Measurements from ENCODE around the gene QRFPR.
A peak's percentile ranks its signal among the peaks of the same experiment; 100 is the strongest.
"Not testable (repeated sequence)": the region's sequence is repeated elsewhere in the genome, so short reads cannot be mapped to it uniquely, and the experiment has no call there.

QRFPR gene

DNA sequence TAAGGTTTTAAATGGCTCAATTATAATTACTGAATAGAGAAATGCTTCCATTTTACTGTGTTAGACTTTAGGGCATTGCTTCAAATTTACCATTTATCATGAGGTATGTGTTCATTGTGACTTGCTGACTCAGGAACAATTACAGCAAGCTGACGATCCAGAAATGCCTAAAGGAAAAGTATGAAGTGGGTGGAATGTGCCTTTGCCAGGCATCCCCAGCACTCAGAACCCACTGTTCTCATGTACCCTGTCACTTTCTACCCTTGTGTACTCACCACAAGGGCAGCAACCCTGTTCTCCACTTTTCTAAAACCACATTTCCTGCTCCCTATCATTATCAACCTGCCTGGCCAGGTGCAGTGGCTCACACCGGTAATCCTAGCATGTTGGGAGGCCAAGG lies 41.5 kb downstream of the QRFPR start:
- DNase-seq (ENCODE audit: low read depth), result no peak

DNA sequence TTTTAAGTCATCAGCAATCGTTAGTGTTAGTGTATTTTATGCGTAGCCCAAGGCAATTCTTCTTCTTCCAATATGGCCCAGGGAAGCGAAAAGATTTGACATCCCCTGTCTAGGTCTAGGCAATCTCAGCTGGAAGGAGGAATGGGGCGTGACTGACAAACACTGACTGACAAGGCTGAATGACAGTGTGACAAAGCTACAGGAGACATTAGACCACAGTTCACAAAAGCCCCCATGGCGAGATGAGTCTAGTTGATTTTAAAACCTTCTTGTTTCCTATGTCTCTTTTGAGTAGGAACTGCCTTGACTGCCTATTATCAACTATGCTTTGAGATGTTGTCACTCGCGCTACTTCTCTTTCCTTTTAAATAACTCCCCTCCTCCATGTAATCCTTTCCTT lies 42.3 kb downstream of the QRFPR start:
- DNase-seq (ENCODE audit: low read depth), result no peak

DNA sequence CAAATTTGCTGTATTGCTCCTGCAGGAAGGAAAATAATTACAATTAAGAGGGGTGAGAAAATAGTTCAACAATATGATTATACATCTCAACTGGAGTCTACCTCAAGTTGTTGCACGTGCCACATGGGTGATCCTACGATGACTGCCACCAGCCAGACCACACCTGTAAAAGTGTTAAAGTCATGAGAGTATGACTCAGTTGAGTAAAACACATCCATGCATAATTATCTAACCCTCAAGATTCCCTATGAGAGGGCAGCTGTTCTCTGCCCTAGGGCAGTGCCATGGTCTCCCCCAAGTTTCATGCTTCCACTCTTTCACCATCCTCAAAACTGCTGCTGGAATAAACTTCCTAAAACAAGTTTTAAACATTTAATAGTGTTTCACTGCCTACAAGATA lies 44.1 kb downstream of the QRFPR start:
- DNase-seq (ENCODE audit: low read depth), result no peak

DNA sequence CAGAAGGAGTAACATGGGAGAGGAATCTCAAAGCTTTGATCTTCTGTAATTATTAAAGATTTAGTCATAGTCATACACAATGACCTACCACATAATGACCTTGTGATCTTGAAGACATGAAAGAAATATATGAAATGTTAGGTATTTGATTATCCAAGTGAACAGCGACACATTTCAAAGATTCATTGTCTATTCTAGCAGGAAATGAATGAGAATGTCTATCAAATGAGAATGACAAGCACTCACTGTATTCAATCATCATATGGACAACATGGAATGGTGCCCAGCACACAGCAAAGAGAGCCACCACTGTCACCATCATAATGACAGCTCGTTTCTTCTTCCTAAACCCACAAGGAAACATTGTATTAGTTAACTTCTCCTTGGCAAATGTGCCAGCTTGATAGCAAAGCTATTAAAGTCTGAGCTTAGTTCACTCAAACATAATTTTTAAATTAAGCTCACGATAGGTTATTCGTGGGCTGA lies 50.6 kb downstream of the QRFPR start:
- DNase-seq (ENCODE audit: low read depth), result no peak

DNA sequence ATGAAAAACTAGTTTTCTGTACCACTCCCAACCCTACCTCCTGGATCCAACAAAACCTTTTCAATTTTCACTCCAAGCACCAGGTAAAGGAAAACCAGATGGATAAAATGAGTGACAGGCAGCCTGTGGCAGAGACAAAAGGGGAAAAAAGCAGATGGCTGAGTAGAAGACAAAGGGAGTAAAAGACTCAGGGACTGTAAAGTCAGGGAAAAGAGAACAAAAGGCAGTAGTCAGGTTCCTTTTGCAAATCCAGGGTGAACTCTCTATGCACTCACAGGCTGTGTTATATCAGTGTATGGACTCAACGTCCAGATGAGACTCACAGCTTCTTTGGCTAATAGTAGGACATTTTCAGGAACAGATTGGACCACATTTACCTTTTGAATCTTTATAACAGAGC lies 54.2 kb downstream of the QRFPR start:
- DNase-seq (ENCODE audit: low read depth), result no peak

DNA sequence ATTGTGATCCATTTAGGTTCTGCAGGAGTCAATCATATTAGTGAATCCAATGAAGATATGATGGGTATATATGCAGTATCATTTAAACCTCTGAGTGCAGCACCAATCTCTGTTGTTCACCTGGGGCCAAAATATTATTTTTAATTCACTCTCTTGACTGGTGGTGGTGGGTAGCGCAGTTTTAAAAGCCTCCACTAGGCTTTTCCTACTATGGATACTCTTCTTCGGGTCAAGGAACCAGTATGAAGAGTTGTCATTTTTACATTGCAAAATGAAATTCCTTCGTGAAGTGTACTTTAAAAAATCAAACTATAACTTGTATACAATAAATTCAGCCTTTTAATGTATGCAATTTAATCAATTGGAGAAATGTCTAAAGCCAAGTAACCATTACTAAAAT lies 56.5 kb downstream of the QRFPR start:
- DNase-seq (ENCODE audit: low read depth), result no peak

DNA sequence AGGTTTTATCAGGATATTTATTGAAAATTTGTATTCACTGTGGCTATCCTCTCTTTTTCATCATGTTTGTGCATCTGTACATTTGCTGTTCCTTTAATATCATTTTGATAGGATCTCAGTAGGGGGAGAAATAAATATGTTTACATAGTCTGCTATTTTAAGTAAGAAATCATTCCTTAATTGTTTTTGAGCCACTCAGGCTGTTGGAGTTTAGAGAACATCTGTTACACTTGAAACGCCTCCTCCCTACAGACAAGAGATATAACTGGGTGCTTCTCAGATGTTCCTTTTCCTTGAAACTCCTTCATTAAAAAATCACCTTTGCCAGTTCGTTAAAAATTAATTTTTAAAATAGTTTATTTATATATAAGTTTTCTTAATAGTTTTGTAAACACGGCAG lies 59.4 kb downstream of the QRFPR start:
- peak; percentile 0 for DNase-seq (ENCODE audit: low read depth)

DNA sequence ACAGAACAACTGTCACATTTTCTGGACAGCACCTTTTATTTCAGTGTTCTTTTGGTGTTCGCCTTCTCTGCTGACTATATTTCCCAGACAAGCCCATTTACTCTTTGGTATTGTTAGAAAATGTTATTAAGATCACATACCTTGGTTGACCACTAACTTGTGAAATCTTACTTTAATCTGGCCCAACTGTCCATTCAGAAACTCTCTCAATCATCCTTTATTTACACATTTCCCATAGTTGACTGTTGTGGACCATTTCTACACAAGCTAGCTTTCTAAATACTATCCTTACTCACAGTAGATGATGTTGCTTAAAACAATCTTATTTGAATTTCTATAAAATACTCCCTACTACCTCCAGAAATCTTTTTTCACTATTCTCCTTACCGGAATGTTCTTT lies 64.7 kb downstream of the QRFPR start:
- DNase-seq (ENCODE audit: low read depth), result no peak

DNA sequence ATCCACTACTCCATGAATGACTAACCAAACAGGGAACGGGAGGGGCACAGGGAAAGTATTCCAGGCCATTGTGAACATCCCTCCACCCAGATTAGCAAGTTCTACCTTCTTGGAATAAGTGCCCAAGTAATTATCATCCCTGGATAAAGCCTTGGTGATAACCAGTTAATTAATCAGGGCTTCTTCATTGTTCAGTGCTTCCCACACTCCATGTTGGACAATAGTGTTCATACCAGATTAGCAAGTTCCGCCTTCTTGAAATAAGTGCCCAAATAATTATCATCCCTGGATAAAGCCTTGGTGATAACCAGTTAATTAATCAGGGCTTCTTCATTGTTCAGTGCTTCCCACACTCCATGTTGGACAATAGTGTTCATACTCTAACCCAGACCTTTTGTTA lies 67.4 kb downstream of the QRFPR start:
- not testable (repeated sequence) for DNase-seq (ENCODE audit: low read depth)

DNA sequence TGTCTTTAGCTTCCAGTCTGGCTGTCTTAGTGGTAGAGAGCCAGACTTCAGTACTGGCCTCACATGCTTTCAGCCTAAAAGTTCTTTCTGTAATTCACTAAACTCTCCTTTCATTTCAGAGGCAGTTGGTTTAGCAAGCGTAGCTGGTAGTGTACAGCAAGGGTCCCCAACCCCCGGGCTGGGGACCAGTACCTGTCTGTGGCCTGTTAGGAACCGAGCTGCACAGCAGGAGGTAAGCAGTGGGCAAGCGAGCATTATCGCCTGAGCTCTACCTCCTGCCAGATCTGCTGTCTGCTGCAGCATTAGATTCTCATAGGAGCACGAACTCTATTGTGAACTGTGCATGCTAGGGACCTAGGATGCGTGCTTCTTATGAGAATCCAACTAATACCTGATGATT lies 72.0 kb downstream of the QRFPR start:
- no peak for DNase-seq (ENCODE audit: low read depth)

DNA sequence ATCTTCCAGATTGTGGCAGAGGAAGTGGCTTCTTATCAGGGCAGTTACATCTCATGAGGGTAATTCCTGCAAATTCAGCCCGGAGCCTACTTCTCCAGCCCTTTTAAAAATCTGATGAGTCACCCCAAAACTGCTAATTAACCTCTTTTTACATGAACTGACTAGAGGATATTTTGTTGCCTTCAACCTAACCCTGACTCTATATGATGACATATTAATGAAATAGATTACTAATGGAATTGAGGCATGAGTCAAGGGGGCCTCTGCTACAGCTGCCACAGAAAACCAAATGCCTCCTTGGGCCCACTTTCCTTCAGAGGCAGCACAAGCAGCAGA lies 72.5 kb downstream of the QRFPR start:
- peak; percentile 0 for DNase-seq (ENCODE audit: low read depth)

DNA sequence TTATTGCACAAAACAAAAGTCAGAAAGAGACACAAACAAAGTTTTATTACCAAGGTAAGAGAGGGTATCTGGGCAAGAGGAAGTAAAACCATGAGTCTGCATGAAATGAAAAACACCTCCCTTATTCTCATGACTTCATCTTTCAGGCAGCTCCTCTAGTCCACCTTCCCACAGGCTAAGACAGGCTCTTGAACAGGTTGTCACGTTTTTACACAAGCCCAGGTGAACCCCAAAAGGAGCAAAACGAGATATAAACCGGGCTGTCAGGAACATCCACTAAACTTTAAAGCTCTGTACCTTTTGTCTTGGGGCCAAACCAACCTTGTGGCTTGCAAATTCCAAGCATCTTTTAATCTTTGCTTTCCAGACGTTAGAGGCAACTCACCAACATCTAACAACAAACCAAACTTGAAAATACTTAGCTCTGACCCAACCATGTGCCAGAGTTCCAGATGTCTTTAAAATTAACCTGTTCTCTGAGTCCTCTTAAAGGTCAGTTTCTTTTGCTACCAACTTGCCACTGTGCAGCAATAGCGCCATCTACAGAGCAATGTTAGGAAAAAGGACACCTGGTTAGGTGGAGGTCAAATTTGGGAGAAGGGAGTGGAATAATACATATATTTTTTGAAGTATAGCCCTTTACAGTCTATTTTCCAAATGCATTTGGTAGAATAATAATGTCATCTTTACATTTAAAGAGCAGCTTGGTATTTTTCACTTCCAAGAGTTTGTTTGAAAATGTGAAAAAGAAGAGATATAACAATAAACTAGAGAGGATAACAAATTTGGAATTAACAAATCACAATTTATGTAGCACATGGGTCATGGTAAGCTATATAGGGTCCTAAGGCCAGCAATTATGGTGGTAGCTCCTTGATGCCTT lies 73.1 kb downstream of the QRFPR start:
- DNase-seq (ENCODE audit: low read depth), result peak; percentile 18

DNA sequence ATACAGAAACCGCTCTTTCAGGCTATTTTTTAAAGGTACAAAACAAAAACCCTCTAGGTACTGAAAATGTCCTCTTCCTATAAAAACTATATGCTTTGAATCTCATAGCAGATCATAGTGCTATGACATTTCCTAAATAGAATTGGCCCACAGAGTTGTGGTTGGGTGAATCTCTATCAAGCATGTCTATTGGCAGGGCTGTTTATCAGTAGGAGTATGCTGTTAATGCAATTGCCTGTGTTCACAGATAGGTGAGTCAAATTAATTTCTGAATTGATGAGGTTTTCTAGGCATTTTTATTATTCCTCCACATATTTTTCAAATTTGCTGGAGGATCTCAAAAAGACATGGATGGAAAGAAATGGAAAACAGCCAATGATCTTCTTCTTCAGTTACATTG lies 73.9 kb downstream of the QRFPR start:
- DNase-seq (ENCODE audit: low read depth), result no peak

DNA sequence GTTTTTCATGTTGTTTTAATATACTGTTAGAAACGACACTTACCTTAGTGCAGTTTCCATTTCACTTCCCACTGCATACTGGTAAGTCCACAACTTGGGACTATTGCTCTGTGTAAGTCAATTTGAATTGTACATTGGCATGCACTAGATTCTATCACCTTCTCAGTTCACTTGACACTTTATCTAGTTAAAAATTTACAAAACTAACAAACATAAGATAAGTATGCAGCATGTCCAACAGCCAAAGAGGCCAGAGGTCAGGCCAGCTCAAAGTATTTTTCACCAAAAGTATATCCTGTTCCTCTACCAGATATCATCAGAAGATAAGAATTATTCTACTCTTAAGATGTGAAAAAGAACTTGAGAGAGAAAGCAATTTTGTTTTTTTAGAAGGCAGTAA lies 75.9 kb downstream of the QRFPR start:
- no peak for DNase-seq (ENCODE audit: low read depth)

DNA sequence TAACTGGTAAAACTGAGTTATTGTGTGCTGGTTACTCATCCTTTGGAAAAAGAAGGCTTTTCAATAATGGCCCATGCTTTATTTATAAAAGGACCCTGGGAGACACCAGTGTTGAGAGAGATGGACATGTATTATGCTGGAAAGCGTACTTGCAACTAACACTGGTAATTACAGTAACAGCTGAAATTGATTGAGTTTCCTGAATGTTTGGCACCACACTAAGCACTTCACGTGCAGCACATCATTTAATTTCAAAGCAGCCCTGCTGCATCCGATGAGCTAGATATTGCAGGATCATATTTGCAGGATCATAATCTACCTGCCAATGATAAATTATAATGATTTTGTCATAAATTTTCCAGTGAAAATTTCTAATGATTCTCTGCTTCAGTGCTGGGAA lies 81.5 kb downstream of the QRFPR start:
- DNase-seq (ENCODE audit: low read depth), result no peak

DNA sequence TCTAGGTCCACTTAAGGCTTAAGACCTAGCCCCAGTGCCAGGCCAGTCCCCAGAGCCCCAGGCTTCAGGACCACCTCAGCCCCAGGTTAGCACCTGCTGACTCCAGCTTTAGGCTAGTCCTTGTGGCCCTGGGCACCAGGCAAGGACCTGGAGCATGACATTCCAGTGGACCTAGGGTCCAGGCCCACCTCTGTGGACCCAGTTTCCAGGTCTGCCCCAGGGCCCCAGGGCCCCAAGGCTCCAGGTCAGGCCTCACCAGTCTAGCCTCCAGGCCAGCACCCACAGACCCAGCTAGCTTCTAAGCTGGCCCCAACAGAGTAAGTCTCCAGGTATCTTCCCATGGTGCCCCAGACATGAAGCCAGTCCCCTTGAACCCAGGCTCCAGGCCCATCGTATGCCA lies 97.5 kb downstream of the QRFPR start:
- DNase-seq (ENCODE audit: low read depth), result no peak

DNA sequence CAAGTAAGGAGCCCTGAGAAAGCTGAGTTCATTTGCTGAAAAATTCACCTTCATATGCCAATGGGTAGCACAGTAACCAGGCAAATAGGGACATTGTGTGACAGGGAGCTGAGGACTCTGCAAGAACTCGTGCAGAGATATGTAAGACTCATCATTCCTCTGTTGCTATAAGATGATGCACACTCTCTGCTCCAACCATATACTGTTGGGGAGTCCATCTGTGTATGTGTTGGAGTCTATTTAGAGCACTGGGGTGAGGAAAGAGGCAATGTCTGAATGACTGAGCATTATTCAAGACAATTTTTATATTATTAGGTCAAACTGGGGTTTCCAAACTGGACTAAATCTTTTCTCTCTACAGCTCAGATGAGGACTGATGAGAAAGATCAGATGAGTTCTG lies 100.4 kb downstream of the QRFPR start:
- DNase-seq (ENCODE audit: low read depth), result no peak

DNA sequence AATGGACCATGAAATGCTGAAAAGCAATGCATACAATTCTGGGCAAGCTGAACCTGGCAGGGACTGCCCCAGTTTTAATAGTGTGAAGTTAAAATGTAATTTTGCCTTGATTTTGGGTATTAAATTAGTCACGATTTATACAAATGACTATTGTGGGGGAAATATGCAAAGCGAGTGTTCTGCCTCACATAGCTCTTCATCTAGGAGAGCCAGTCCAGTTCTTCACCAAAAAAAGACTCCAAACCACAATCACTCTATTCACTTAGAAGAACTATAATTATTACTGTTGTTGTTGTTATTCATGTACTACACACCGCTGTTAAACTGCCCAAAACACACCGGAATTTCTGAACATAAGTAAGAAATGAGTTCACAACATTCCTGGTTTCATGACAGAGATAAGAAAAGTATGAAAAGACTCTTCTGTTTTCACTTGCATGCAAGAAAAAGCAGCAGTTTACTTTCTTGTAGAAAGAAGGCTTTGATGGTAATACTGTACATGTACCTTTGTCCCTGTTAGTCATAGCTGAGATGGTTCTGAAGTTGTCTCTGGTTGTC lies 101.9 kb downstream of the QRFPR start:
- DNase-seq (ENCODE audit: low read depth), result no peak

Measured in stromal cell of bone marrow (primary cell).